GM18909 (cell line): ENCODE results near the gene UBXN1.

ENCODE experiments used
- ATAC-seq: cut with Tn5 transposase; IDR thresholded peaks from one replicate; pipeline ENCODE4 v1.9.1; 2021; ENCODE audit warnings: mild to moderate bottlenecking; ENCODE audit not compliant: unreplicated experiment, poor library complexity

The UBXN1 gene, protein sequence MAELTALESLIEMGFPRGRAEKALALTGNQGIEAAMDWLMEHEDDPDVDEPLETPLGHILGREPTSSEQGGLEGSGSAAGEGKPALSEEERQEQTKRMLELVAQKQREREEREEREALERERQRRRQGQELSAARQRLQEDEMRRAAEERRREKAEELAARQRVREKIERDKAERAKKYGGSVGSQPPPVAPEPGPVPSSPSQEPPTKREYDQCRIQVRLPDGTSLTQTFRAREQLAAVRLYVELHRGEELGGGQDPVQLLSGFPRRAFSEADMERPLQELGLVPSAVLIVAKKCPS

GRCh38 chr11:62678770-62679696 lies at the start of gene UBXN1:
UBXN1 (minus strand) TSS chr11:62679073; CDS start chr11:62678923, 150 bp downstream.
- ATAC-seq: peak; percentile 69

DNA sequence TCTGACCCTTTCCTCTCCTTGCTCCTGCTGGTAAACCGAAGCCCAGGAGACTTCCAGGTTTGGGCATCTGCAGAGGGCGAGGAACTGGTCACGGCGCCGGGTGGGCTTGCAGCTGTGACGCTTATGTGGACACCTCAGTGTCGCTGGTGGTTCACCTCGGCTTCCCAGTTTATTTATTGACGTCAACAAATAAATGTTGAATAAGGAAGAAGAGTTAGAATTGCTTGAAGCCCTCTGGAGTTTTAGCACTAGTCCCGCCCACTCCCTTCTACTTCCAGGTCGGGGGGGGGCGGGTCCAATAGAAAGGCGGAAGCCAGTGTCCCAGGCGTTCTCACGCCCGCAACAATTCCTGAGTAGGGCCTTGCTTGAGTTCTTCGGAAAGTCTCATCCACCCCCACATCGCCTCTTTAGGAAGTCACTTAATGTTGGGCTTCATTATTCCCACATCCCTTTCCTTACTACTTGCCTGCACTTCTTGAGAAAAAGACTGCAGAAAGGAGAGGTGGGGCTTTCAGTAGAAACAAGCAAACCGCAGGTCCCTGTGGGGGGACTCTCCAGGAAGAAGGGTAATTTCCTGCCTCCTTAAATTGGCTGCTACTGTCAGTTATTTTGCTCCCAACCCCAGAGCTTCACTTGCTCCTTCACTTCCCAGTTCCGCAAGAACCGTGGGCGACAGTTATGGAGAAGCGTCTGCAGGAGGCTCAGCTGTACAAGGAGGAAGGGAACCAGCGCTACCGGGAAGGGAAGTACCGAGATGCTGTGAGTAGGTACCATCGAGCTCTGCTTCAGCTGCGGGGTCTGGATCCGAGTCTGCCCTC lies 49.5 kb upstream of the UBXN1 start, which contains the start of gene TTC9C:
Gene TTC9C, plus strand, starts transcription at position 316 of the 818 bp plus-strand sequence. Its CDS starts 363 bp downstream, at position 679.
- peak; percentile 22 for ATAC-seq

GRCh38 chr11:62727872-62728170 lies 48.9 kb upstream of the UBXN1 start:
- peak; percentile 63 for ATAC-seq

- peak; percentile 76 for ATAC-seq
Observed at GRCh38 chr11:62727165-62727871, 48.4 kb upstream of the UBXN1 start, which contains the start of gene HNRNPUL2. HNRNPUL2 (minus strand) TSS chr11:62727457; CDS start chr11:62727156, 301 bp downstream.

DNA sequence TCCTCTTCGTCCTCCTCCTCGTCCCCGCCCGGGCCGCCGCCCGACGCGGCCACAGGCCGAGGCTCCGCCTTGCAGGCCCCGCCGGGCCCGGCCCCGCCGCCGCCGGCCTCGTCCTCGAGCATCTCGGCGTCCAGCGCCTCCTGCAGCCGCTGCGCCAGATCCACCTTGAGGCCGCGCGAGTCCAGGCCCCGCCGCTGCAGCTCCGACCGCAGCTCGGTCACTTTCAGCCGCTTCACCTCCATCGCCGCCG lies 48.0 kb upstream of the UBXN1 start:
- no peak for ATAC-seq

DNA sequence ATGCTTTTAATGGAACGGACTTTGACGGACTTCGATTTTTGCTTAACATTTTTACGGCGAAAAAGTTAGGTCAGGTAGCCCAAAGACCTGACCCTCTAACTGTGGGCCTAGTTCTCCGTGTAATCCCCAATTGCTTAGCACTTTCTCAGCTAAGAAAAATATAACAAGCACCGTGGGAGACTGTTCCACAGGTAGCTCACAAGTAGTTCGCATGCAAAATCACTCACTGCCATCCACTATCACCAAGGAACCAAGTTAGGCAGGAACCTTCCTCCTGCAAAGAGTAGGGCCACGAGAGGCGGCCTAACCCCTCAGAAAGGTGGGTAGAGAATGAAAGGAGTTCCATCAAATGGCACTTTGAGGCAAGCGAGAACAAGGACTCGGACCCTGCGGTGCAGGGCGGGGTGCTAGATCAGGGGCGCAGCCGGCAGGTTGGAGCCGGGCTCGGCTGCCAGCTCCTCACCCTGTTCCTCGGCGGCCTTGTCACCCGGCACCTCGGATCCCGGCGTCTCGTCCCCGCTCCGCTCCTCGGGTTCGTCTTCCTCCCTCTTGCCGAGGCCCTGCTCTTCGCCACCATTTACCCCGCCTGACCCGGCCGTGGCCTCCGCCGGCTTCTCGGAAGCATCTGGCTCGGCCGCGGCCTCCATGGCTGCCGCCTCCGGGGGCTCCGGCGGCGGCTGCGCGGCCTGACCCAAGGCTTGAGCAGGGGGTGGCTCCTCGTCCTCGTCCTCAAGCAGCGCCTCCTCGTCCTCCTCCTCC lies 47.5 kb upstream of the UBXN1 start:
- ATAC-seq: no peak

GRCh38 chr11:62725646-62726045 lies 46.8 kb upstream of the UBXN1 start:
- ATAC-seq: no peak

GRCh38 chr11:62724171-62724570 lies 45.3 kb upstream of the UBXN1 start:
- ATAC-seq: no peak

GRCh38 chr11:62721994-62722393 lies 43.1 kb upstream of the UBXN1 start:
- no peak for ATAC-seq

DNA sequence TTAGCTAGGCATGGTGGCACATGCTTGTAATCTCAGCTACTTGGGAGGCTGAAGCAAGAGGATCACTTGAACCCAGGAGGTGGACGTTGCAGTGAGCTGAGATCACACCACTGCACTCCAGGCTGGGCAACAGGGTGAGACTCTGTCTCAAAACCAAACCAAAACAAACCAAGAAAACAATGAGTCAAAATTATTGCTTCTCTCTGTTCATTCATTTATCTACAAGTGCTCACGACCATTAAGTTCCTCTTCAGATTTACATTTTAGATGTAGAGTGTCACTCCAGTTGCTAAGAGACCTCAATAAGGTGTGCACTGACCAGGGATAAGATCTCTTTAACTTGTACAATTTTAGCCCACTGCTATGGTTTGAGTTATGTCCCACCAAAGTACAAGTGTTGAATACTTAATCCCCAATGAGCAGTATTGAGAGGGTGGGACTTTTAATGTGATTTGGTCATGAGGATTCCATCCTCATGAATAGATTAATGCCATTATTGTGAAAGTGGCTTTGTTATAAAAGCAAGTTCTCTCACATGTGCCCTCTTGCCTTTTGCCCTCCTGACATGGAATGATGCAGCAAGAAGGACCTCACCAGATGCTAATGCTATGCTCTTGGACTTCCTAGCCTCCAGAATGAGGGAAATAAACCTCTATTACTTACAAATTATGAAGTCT lies 40.6 kb upstream of the UBXN1 start:
- no peak for ATAC-seq

DNA sequence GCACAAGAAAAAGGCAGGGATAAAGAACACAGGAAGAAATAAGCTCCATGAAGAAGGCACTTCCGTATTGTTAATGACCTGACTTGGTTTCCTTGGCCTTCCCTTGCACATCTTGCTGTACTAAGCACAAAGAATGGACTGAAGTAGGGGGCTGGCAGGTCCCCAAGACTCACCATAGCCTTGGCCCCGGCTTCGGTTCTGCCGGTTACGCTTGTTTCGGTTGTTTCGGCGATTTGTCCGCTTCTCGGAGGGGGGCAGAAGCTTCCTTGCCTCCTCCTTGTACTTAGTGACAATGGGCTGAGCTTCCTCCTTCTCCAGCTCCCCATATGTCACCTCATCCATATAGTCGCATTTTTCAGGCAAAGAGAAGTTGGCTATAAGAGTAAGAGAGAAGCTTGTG lies 37.9 kb upstream of the UBXN1 start:
- no peak for ATAC-seq

- ATAC-seq: no peak
Observed at GRCh38 chr11:62716206-62716605, 37.3 kb upstream of the UBXN1 start.

GRCh38 chr11:62715150-62716130 lies 36.6 kb upstream of the UBXN1 start:
- no peak for ATAC-seq

DNA sequence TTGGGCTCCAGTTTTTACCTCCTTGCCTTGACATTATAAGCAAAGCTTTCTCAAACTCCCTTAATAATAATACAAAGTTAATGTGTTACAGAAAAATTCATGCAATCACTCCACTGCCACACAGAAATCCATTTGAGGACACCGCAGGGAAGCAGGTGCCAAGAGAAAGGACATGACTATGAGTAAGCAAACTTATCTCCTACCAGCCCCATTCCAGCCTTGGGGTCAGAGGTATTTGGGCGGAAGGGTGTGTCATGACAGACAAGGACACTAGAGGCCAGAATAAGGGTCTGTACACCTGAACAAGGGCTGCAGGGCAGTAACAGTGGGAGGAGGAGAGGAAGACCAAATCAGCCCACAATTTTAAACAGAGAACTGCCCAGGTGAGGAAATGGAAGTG lies 34.5 kb upstream of the UBXN1 start:
- ATAC-seq: no peak

- ATAC-seq: no peak
Observed at GRCh38 chr11:62712861-62713260, 34.0 kb upstream of the UBXN1 start.

DNA sequence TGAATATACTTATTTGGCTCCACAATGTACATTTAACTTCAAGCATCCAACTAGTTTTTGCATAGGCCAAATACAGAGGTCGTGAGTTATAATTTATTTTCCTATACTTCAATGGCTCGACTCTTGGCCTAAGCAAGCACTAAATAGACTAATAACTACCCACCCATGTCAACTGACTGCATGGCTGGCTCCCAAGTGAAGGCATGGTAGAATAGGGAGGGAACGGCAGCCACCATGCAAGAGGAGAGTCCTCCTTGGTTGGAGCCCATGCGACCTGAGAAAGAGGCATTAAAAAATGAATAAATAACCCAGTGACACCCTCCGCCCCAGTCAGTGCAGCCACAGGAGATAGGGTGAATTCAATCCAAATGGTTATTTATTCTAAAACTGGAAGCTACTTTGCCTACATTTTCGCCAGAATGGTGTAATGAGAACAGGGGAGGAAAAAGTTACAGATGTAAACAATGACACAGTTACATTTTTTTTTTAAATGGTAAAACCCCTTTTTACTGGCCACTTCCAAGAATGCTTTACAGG lies 33.5 kb upstream of the UBXN1 start:
- ATAC-seq: no peak

GRCh38 chr11:62710001-62710345 lies 31.1 kb upstream of the UBXN1 start:
- ATAC-seq: no peak
